22Rv1 (cell line): ENCODE results near the gene DAAM1.

Experiments used
- H3K27ac ChIP-seq: fragments of 450-650 bp; 2 replicates; pipeline ENCODE4 v1.5.1; 2017
- ZFX ChIP-seq: fragments of 450-650 bp; IDR thresholded peaks from 2 replicates; pipeline ENCODE4 v1.6.1; 2017; ENCODE audit warnings: antibody characterized with exemption, borderline replicate concordance
- TF ChIP-seq, protein P1 (sequence below): fragments of 450-650 bp; IDR thresholded peaks from 2 replicates; pipeline ENCODE4 v1.5.1; 2017; ENCODE audit warnings: mild to moderate bottlenecking

Gene DAAM1

DNA sequence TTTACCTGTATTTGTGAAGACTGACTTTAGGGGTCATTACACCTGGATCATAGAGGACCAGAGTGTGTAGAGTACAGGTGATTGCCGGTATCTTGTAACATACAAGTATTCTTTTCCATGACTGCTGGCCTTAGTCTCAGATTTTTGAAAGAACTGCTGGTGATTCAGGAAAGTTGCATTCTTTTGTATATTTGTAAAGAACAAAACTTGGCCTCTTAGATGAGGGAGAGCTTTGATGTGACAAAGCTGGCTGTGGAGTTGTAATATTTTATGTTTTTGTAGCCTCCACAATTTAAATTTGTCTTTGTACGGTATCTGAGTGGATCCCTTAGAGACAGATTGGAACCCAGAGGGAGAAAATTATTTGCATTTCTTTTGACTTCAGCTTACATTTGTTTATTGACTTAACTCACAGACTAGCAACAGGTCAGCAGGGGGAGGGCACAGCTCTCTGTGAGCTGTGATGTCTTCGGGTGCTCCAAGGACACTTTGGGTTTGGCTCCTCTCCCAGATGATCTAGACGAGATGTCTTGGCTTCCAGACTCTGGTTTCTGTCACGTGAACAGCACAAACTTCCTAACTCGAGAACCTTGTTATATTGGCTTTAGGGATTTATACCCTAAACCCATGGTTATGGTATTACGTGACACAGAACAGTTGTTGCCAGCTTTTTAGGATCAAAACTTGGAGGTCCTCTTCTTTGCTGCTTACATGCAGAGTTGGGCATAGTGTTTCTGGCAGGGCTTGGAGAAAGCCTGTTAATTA lies 65.9 kb downstream of the DAAM1 start:
- H3K27ac ChIP-seq, result no peak overlapping the region
- TF ChIP-seq, protein P1, sequence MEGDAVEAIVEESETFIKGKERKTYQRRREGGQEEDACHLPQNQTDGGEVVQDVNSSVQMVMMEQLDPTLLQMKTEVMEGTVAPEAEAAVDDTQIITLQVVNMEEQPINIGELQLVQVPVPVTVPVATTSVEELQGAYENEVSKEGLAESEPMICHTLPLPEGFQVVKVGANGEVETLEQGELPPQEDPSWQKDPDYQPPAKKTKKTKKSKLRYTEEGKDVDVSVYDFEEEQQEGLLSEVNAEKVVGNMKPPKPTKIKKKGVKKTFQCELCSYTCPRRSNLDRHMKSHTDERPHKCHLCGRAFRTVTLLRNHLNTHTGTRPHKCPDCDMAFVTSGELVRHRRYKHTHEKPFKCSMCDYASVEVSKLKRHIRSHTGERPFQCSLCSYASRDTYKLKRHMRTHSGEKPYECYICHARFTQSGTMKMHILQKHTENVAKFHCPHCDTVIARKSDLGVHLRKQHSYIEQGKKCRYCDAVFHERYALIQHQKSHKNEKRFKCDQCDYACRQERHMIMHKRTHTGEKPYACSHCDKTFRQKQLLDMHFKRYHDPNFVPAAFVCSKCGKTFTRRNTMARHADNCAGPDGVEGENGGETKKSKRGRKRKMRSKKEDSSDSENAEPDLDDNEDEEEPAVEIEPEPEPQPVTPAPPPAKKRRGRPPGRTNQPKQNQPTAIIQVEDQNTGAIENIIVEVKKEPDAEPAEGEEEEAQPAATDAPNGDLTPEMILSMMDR, result no peak
- TF ChIP-seq ZFX, result no peak

DNA sequence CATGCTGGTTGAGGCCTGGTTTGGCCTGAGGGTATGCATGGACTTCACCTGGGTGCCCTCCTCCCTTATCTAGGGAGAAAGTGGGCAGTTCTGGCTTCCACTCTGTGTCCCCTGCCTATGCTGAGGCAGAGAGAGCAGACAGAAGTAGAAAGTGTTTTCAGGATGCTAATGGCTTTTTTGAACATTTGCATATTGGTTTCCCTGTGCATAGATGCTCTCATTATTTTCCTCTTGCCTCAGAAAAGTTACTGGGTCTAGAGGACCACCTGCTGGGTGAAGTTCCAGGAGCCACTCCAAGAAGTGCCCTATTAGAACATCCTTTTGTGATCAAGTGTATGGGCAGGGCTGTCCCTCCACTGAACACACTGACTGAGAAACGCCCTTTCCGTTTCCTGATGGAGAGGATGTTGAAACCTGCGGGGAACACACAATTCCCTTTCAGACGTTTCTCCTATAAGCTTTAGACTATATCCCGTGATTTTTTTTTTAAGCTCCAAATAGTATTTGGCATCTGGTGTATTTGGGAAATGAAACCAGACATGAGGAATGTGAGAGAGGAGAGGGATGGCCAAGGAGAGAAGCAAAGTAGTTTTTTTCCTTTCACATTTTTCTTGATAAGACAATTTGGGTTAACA lies 66.6 kb downstream of the DAAM1 start:
- H3K27ac ChIP-seq, result no peak overlapping the region
- TF ChIP-seq, protein P1, result no peak
- no peak for TF ChIP-seq ZFX

DNA sequence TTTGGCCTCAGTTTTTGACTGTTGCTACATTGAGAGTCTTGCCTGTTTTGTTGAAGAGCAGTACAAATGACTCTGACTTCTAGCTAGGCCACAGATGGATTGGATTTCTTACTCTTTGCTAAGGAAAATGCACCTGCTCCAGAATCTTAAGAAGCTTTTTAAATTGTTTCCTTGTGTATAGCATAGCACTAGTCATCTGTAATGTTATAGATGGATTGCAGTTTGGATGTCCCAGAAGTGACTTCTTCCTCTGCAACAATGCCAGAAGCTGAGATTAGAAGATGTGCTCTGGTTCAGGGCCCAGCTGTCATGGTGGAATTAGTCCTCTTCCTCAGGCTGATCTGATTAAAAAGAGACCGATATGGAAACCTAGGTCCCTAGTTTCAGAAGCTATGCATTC lies 67.9 kb downstream of the DAAM1 start:
- H3K27ac ChIP-seq, result no peak overlapping the region
- TF ChIP-seq, protein P1, result no peak
- TF ChIP-seq ZFX, result no peak

DNA sequence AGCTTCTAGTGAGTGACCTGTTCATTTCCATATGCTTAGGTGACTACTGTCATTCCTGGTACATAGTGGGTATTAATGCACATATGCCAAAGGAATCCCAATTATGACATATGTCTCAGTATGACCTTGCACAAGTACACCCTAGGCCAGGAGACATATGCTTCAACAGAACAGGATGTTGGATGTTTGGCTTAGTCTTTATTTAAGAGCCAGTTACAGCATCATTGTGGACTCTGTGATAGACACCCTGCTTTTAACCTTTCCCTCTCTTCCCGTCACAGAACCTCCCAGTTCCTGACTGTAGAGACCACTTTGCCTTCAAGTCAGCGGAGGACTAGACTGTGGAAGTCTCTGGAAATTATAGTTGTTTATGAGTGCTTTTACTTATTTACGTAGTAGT lies 72.9 kb downstream of the DAAM1 start:
- TF ChIP-seq ZFX, result no peak
- TF ChIP-seq, protein P1, result no peak
- no peak overlapping the region for H3K27ac ChIP-seq

DNA sequence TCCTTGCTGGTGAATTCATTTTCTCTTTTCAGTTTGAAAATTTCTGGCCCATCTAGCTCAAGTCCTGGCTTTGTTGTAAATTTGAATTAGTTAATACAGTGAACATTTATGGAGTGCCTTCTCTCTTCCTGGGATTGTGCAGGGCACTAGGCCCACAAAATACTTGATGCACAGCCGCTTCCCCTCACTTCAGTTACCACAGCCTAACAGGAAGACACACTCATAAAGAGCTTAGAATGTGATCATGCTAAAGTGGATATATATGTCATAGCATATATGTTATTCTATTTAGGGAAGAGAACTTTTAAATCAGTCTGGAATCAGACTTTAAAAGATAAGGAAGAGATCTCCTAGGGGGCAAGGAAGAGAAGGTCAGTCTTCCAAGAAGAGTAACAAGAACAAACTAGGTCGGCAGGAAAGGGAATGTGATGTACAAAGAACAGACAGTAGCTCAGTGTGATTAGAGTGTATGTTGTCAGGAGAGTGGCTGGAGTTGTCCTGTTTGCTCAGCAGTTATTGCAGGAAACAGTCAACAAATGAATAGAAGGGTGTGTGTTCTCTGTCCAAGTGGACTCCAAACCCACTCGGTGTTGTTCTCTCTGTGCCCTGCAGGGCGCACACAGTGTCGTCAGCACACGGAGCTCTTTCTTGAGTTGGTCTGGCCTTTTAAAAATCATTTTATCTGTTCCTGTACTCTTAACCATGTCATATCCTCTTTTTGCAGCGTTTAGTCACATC lies 74.4 kb downstream of the DAAM1 start:
- no peak for TF ChIP-seq ZFX
- TF ChIP-seq, protein P1, result peak; percentile 66

DNA sequence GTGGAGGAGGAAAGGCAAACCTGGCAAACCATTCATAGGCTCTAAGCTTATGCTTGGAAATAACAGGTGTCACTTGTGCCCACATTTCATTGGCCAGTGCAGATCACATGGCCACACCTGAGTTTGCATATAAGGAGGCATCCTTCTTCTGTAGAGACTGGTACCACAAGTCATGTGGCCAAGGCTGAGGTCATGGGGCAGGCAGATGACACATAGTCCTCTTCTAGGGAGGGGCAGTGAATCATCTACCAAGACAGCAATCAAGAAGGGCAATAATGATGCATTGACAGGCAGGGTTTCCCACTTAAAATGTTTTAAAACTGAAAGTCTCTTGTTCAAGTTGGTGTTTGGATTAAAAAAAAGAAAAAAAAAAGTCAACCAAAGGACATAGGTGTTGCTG lies 77.3 kb downstream of the DAAM1 start:
- H3K27ac ChIP-seq, result no peak overlapping the region
- no peak for TF ChIP-seq ZFX
- TF ChIP-seq, protein P1, result no peak

More for the DNA sequence above, 74.4 kb downstream of the DAAM1 start:
- H3K27ac ChIP-seq, result peak overlapping the region; percentile 62
